NCI-H2107 (cell line): ENCODE data around the gene AIF1.

ENCODE experiments used
- DNase-seq: peaks from one replicate; lab custom pipeline; 2025; lab: John Stamatoyannopoulos, UW

The AIF1 gene

GRCh38 chr6:31620586-31621319 lies 5.7 kb downstream of the AIF1 start, which contains the start of gene PRRC2A:
PRRC2A (plus strand) TSS chr6:31620715; CDS start chr6:31622790, 2,075 bp downstream.
- DNase-seq = no peak

- DNase-seq = no peak
Measured at GRCh38 chr6:31621320-31621939, 6.4 kb downstream of the AIF1 start.

DNA sequence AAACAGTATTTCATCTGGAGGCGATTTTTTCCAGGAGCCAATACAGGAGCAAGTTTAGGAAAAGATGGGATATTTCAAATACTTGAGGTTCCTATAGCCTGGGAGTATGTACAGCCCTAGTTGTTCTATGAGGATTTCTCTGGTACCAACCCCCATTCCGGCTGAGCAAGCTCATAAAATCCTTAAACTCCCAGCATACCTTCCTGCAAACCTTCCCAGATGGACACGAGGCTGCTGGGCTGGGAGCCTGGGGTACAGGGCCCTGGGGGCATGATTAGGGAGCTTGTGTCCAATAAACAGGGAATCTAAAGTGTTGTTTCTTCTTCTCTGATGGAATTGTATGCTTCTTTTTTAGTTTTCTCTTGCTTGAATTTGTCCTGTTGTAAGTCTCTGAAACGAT lies 7.0 kb downstream of the AIF1 start:
- no peak for DNase-seq

GRCh38 chr6:31622684-31623091 lies 7.7 kb downstream of the AIF1 start:
- no peak for DNase-seq

DNA sequence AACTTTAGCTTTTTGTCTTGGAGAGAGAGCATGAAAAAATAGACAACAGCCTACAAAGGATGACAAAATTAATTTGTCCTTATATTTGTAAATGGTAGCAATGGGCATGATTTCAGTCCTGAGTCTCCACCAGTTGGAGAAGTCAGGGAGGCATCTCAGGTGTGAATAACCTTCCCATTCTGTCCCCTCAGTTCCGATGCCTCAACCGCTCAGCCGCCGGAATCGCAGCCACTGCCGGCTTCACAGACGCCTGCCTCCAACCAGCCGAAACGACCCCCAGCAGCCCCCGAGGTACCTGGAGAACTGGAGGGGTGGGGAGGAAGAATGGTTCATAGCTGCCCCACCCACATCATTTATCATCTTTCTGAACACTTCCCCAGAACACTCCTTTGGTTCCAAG lies 9.0 kb downstream of the AIF1 start:
- DNase-seq = no peak

GRCh38 chr6:31626952-31627351 lies 11.9 kb downstream of the AIF1 start:
- no peak for DNase-seq

- no peak for DNase-seq
Measured at GRCh38 chr6:31627690-31628287, 12.8 kb downstream of the AIF1 start.

GRCh38 chr6:31629014-31629413 lies 14.0 kb downstream of the AIF1 start:
- DNase-seq = no peak

DNA sequence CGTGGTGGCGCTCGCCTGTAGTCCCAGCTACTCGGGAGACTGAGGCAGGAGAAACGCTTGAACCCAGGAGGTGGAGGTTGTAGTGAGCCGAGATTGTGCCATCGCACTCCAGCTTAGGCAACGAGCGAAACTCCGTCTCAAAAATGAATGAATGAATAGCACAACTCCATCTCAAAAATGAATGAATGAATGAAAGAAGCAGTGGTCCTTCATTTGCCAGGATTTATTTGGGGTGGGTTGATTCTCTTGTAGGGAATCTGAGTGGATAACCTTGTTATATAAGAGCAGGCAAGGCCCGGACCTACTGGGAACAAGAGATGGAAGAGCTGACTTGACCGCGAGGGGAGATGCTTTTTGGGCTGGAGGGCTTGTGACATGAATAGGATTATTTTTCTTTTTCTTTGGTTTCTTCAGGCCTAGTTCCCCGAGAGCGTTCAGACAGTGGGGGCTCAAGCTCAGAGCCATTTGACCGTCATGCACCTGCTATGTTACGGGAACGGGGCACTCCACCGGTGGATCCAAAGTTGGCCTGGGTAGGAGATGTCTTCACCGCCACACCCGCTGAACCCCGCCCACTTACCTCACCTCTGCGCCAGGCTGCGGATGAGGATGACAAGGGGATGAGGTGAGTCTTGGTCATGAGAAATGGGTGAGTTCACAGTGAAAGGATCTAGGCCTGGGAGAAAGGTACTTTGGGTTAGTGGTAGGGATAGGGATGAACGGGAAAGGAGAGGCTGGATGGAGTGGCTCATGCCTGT lies 15.3 kb downstream of the AIF1 start:
- no peak for DNase-seq

GRCh38 chr6:31631209-31631608 lies 16.2 kb downstream of the AIF1 start:
- no peak for DNase-seq

DNA sequence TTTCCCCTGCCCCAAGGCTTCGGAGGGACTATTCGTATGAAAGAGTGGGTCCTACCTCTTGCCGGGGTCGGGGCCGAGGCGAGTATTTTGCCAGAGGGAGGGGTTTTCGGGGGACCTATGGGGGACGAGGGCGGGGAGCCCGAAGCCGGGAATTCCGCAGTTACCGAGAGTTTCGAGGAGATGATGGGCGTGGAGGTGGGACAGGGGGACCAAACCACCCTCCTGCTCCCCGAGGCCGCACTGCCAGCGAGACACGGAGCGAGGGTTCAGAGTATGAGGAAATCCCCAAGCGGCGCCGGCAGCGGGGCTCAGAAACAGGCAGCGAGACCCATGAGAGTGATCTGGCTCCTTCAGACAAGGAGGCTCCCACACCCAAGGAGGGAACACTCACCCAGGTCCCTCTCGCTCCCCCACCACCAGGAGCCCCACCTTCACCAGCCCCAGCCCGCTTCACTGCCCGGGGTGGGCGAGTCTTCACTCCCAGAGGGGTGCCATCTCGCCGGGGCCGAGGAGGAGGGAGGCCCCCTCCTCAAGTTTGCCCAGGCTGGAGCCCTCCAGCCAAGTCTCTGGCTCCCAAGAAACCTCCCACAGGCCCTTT lies 16.7 kb downstream of the AIF1 start:
- no peak for DNase-seq

DNA sequence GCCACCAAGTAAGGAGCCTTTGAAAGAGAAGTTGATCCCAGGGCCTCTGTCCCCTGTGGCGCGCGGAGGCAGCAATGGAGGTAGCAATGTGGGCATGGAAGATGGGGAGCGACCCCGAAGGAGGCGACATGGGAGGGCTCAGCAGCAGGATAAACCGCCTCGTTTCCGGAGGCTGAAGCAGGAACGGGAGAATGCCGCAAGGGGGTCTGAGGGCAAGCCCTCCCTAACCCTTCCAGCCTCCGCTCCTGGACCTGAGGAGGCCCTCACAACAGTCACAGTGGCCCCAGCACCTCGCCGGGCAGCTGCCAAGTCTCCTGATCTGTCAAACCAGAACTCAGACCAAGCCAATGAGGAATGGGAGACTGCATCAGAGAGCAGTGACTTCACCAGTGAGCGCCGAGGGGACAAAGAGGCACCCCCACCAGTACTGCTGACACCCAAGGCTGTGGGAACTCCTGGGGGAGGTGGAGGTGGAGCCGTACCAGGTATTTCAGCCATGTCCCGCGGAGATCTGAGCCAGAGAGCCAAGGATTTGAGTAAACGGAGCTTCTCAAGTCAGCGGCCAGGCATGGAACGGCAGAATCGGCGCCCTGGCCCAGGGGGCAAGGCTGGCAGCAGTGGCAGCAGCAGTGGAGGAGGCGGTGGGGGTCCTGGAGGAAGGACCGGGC lies 17.4 kb downstream of the AIF1 start:
- no peak for DNase-seq

DNA sequence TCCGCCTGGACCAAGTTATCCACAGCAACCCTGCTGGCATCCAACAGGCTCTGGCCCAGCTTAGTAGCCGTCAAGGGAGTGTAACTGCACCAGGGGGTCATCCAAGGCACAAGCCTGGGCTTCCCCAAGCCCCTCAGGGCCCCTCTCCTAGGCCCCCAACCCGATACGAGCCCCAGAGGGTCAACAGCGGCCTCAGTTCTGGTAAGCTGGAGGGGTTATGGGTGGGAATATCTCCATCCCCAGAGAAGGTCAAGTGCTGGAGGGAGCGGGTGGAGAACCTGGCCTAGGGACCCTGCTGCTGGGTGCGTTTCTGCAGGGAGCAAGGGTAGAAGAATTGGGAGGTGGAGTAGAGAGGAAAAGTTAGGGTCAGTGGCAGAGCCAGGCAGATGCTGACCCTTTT lies 18.4 kb downstream of the AIF1 start:
- DNase-seq = no peak

DNA sequence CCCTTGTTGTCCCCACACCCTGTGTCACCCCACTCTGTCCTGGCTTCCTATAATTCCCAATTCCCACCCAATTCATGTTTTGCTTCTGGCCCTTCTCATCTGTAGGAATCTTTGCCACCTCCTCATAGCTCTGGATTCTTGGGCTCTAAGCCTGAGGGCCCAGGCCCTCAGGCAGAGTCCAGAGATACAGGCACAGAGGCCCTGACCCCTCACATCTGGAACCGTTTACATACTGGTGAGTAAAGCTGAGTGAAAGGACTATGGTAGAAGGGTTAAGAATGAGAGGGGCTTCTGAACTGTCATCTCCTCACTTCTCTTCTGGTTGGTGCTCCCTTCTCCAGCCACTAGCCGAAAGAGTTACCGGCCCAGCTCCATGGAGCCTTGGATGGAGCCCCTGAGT lies 19.1 kb downstream of the AIF1 start:
- no peak for DNase-seq

GRCh38 chr6:31634969-31635575 lies 20.0 kb downstream of the AIF1 start:
- no peak for DNase-seq

DNA sequence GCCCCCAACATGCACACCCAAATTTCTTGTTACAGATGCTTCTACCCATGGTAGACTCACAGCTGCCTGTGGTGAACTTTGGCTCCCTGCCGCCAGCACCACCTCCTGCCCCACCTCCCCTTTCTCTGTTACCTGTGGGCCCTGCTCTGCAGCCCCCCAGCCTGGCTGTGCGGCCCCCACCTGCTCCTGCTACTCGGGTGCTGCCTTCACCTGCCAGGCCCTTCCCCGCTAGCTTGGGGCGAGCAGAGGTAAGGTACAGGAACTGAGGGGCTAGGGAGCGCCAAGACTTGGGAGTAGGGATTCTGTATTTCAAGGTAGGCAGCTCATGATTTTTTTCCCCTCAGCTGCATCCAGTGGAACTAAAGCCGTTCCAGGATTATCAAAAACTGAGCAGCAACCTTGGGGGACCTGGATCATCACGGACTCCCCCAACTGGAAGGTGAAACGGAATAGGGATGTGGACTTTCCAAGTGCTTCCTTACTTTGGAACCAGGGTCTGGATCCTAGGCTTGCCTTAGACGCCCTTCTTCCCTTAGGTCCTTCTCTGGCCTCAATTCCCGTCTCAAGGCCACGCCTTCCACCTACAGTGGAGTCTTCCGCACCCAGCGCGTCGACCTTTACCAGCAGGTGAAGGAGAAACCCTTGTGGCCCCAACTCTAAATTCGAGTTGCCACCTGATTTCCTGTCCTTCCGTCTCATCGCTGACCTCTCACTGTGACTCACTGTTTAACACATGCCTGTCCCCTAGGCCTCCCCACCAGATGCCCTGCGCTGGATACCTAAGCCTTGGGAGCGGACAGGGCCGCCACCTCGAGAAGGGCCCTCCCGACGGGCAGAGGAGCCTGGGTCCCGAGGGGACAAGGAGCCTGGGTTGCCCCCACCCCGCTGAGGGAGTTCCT lies 21.9 kb downstream of the AIF1 start:
- no peak for DNase-seq

- no peak for DNase-seq
Measured at GRCh38 chr6:31639043-31639442, 24.0 kb downstream of the AIF1 start.

GRCh38 chr6:31639449-31639861 lies 24.4 kb downstream of the AIF1 start:
- no peak for DNase-seq

GRCh38 chr6:31640612-31641011 lies 25.6 kb downstream of the AIF1 start:
- DNase-seq = no peak

DNA sequence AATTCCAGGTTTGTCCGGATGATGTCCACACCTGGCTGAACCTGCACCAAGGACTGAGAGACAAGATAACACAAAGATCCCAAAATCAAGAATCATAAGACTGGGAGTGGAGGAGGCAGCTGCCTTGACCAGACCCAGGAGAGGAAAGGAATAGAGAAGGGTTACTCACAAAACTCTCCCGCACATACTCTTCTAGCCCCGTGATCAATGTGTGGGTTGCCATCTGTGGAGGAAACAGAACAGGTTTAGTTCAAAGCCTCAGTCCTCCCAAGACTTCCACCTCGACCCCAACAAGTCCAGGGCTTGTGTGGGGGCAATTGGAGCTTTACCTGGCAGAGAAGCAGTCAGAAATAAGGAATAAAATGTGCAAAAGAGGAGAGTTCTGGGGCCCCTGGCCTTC lies 26.3 kb downstream of the AIF1 start:
- no peak for DNase-seq
